ENCODE data around the gene PEAK1. TPM values are rescaled to one million over a fixed set of nuclear protein-coding genes. Genes with fewer than 3 reads are reported as not detected.

Gene PEAK1
- total RNA-seq, 1 donor from 2014 or later: 34.2 TPM

DNA sequence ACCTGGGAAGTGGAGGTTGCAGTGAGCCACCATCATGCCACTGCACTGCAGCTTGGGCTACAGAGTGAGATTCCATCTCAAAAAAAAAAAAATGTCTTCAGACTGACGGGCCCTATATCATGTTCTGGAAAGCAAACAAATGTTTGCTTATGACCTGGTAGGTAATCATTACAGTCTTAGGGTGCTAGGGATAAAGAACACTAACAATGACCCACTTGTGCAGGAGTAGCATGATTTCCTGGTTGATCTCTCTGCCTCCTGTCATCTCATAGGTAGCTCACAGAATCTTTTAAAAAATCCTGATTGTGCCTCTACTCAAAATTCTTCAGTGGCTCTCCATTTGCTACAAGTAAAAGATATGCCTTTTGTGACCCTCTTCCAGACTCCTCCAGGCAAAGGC is 274.5 kb downstream of the PEAK1 start:
- POLR2A ChIA-PET: no interaction called here

DNA sequence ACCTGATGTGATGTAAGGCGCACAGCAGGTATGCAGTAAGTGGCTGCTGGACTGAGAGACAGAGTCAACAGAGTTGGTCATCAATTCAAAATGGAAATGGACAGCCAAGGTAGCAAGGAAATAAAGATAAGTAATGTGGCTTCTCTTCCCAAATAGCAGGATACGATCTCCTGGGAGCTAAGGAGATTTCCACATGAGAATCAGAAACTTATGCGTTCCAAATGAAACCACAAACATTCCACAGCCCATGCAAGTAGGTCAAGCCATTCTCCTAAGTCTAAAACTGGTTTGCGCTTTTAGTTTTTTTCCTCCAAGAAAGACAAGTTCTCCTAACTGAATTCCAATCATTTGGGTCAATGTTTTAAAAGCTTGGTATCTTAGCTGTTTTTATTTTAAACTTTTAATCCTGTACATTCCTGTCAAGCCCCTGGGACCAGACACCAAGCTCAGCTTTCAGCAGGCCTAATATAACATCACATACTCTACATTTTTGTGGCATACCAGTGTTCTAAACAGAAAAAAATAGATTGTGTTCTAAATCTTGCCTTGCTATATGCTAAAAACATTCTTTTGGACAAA is 275.3 kb downstream of the PEAK1 start:
- CTCF ChIA-PET: no interaction called here
- Mint-ChIP-seq H3K27ac (no peak overlapping the region), H3K4me3 (no peak overlapping the region)

More for the DNA sequence above, 274.5 kb downstream of the PEAK1 start:
- intact Hi-C loops (cut with micrococcal nuclease): no loop called here
- Mint-ChIP-seq H3K4me3 (no peak overlapping the region), H3K4me1 (no peaks in the 10 kb centered on the region), H3K36me3 (ENCODE audit: low read depth) (peaks cover 38% of the 10 kb centered on the region), H3K9me3 (peaks cover 20% of the 10 kb centered on the region), H3K27ac (no peak overlapping the region), H3K27me3 (no peaks in the 10 kb centered on the region)
- TF ChIP-seq, protein P1, sequence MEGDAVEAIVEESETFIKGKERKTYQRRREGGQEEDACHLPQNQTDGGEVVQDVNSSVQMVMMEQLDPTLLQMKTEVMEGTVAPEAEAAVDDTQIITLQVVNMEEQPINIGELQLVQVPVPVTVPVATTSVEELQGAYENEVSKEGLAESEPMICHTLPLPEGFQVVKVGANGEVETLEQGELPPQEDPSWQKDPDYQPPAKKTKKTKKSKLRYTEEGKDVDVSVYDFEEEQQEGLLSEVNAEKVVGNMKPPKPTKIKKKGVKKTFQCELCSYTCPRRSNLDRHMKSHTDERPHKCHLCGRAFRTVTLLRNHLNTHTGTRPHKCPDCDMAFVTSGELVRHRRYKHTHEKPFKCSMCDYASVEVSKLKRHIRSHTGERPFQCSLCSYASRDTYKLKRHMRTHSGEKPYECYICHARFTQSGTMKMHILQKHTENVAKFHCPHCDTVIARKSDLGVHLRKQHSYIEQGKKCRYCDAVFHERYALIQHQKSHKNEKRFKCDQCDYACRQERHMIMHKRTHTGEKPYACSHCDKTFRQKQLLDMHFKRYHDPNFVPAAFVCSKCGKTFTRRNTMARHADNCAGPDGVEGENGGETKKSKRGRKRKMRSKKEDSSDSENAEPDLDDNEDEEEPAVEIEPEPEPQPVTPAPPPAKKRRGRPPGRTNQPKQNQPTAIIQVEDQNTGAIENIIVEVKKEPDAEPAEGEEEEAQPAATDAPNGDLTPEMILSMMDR (IDR thresholded peaks at IDR 0.05): no peak
- ATAC-seq (ENCODE audit: low read depth) (no peak), DNase-seq (no peak)
- CTCF ChIA-PET: no interaction called here

DNA sequence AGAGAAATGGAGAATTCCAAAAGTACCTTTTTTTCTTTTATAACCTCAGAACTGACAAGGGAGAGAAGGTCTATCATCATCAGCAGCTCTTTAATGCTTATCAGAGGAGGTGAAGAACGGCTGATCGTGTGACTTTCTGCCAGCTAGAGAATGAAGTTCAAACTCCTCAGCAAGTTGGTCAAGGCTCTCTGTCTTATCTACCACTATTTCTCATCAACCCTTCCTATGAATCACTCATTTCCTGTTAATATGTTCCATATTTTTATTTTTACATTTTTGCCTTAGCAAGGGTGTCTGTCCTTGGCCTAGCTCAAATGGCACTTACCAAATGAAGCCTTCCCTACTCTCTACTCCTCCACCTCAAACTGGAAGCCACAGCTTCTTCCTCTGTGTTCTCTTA is 275.9 kb downstream of the PEAK1 start:
- ATAC-seq (ENCODE audit: low read depth) (no peak), DNase-seq (no peak)
- Mint-ChIP-seq H3K36me3 (ENCODE audit: low read depth) (peaks cover 42% of the 10 kb centered on the region), H3K4me3 (no peak overlapping the region), H3K9me3 (peaks cover 22% of the 10 kb centered on the region), H3K27ac (no peak overlapping the region), H3K27me3 (no peaks in the 10 kb centered on the region), H3K4me1 (no peaks in the 10 kb centered on the region)
- ChIA-PET POLR2A (no interaction called here), CTCF (no interaction called here)
- TF ChIP-seq, protein P1 (IDR thresholded peaks at IDR 0.05): no peak
- intact Hi-C loops (cut with micrococcal nuclease): no loop called here

More for the DNA sequence above, 275.3 kb downstream of the PEAK1 start:
- H3K4me1 Mint-ChIP-seq: no peaks in the 10 kb centered on the region
- POLR2A ChIA-PET: no interaction called here
- no peaks in the 10 kb centered on the region for H3K27me3 Mint-ChIP-seq
- DNase-seq (no peak), ATAC-seq (ENCODE audit: low read depth) (no peak)
- H3K9me3 Mint-ChIP-seq: peaks cover 22% of the 10 kb centered on the region
- peaks cover 41% of the 10 kb centered on the region for H3K36me3 Mint-ChIP-seq (ENCODE audit: low read depth)
- intact Hi-C loops (cut with micrococcal nuclease): no loop called here
- TF ChIP-seq, protein P1 (IDR thresholded peaks at IDR 0.05): no peak

DNA sequence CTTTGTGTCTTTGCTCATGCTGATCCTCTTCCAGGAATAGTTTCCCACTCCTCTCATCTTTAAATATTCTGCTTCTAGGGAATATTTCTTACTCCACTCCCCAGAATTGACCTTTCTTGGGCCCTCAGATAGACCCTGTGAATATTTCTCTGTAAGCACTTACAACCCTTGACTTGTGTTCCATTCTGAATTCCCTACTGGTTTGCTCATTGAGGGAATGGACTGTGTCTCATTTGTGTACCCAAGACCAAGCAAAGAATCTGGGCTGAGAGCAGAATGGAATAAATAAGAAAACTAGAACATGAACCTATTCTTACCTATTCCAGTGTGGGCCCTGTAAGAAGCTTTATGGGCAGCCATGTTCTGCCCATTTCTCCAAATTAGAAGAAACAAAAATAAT is 276.3 kb downstream of the PEAK1 start:
- Mint-ChIP-seq H3K27ac (no peak overlapping the region), H3K9me3 (peaks cover 22% of the 10 kb centered on the region), H3K4me1 (no peaks in the 10 kb centered on the region), H3K27me3 (no peaks in the 10 kb centered on the region), H3K4me3 (no peak overlapping the region), H3K36me3 (ENCODE audit: low read depth) (peaks cover 44% of the 10 kb centered on the region)
- DNase-seq (no peak), ATAC-seq (ENCODE audit: low read depth) (no peak)
- intact Hi-C loops (cut with micrococcal nuclease): no loop called here
- TF ChIP-seq, protein P1 (IDR thresholded peaks at IDR 0.05): no peak
- ChIA-PET CTCF (no interaction called here), POLR2A (no interaction called here)

DNA sequence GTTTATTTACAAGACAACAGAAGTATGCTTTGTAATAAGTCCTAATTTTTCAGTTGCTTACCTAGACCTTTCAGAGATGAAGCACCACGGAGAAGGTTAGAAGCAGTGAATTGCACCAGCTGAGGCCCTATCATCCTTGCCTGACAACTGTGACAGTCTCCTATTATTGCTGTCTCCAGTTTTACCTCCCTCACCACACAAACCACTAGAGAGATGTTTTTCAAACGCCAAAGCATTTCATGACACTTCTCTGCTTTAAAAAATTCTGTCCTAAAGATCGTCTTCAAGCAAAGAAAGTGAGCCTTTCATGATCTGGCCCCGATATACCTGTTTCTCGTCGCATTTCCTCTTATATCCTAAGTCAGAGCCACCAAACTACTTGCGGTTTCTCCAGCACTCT is 276.7 kb downstream of the PEAK1 start:
- CTCF ChIA-PET: no interaction called here
- POLR2A ChIA-PET: no interaction called here
- H3K27ac Mint-ChIP-seq: no peak overlapping the region

More for the DNA sequence above, 276.7 kb downstream of the PEAK1 start:
- ATAC-seq (ENCODE audit: low read depth): no peak
- intact Hi-C loops (cut with micrococcal nuclease): no loop called here
- Mint-ChIP-seq H3K36me3 (ENCODE audit: low read depth) (peaks cover 44% of the 10 kb centered on the region), H3K4me3 (no peak overlapping the region), H3K27me3 (no peaks in the 10 kb centered on the region), H3K9me3 (peaks cover 22% of the 10 kb centered on the region), H3K4me1 (no peaks in the 10 kb centered on the region)
- DNase-seq: no peak
- TF ChIP-seq, protein P1 (IDR thresholded peaks at IDR 0.05): no peak
